ENCODE results near the gene GDA. TPM values are rescaled to one million over a fixed set of nuclear protein-coding genes. Genes with fewer than 3 reads are reported as not detected.

The GDA gene
- total and polyA plus RNA-seq, 9 of the 15 experiments (the other 6 are each of a cell fraction or from before 2014, with no cell fraction given), result 4.5 to 18.0 (median 12.7) TPM

DNA sequence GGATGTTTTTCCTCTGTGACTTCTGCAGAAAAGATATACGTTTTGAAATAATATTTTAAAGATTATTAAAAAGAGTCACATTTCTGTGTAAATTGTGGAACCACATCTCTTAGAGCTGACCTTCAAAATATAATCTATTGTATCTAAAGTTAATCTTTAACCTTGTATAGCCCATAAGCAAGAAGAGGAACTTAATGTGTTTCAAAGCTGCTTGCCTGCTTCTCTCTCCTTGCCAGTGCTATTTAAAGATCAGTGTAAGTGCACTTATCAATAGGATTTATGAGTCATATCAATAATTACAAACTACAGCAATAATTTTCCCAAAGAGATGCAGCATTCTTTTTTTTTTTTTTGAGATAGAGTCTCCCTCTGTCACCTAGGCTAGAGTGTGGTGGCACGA, 29.4 kb upstream of the GDA start:
- no peak overlapping the region for H3K9ac ChIP-seq (ENCODE audit: insufficient read depth in 1 of 2, low read depth in 2 of 2, low read length in 2 of 2)
- no peak for FAIRE-seq

More for the DNA sequence above, 29.4 kb upstream of the GDA start:
- H4K20me1 ChIP-seq (replicated peaks; ENCODE audit: control insufficient read depth, insufficient read depth, low read length), result no peaks in the 10 kb centered on the region
- H2AFZ ChIP-seq (ENCODE audit: low read depth, low read length), result no peak overlapping the region
- TF ChIP-seq, protein P1, sequence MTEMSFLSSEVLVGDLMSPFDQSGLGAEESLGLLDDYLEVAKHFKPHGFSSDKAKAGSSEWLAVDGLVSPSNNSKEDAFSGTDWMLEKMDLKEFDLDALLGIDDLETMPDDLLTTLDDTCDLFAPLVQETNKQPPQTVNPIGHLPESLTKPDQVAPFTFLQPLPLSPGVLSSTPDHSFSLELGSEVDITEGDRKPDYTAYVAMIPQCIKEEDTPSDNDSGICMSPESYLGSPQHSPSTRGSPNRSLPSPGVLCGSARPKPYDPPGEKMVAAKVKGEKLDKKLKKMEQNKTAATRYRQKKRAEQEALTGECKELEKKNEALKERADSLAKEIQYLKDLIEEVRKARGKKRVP (CRISPR knock-in tag; IDR thresholded peaks at IDR 0.05), result no peak
- TF ChIP-seq ZSCAN32 (CRISPR knock-in tag; IDR thresholded peaks at IDR 0.05) (no peak), PPARD (CRISPR knock-in tag; IDR thresholded peaks at IDR 0.05) (no peak), ZNF699 (CRISPR knock-in tag; IDR thresholded peaks at IDR 0.05; ENCODE audit: insufficient replicate concordance) (no peak), SRSF3 (IDR thresholded peaks at IDR 0.05; ENCODE audit: insufficient read depth, low read length) (no peak), BMI1 (IDR thresholded peaks at IDR 0.05; ENCODE audit: low read length) (no peak), BDP1 (IDR thresholded peaks at IDR 0.05; ENCODE audit: insufficient read depth, insufficient read length) (no peak), ZNF75A (CRISPR knock-in tag; IDR thresholded peaks at IDR 0.05) (no peak)
- TF ChIP-seq, protein P2, sequence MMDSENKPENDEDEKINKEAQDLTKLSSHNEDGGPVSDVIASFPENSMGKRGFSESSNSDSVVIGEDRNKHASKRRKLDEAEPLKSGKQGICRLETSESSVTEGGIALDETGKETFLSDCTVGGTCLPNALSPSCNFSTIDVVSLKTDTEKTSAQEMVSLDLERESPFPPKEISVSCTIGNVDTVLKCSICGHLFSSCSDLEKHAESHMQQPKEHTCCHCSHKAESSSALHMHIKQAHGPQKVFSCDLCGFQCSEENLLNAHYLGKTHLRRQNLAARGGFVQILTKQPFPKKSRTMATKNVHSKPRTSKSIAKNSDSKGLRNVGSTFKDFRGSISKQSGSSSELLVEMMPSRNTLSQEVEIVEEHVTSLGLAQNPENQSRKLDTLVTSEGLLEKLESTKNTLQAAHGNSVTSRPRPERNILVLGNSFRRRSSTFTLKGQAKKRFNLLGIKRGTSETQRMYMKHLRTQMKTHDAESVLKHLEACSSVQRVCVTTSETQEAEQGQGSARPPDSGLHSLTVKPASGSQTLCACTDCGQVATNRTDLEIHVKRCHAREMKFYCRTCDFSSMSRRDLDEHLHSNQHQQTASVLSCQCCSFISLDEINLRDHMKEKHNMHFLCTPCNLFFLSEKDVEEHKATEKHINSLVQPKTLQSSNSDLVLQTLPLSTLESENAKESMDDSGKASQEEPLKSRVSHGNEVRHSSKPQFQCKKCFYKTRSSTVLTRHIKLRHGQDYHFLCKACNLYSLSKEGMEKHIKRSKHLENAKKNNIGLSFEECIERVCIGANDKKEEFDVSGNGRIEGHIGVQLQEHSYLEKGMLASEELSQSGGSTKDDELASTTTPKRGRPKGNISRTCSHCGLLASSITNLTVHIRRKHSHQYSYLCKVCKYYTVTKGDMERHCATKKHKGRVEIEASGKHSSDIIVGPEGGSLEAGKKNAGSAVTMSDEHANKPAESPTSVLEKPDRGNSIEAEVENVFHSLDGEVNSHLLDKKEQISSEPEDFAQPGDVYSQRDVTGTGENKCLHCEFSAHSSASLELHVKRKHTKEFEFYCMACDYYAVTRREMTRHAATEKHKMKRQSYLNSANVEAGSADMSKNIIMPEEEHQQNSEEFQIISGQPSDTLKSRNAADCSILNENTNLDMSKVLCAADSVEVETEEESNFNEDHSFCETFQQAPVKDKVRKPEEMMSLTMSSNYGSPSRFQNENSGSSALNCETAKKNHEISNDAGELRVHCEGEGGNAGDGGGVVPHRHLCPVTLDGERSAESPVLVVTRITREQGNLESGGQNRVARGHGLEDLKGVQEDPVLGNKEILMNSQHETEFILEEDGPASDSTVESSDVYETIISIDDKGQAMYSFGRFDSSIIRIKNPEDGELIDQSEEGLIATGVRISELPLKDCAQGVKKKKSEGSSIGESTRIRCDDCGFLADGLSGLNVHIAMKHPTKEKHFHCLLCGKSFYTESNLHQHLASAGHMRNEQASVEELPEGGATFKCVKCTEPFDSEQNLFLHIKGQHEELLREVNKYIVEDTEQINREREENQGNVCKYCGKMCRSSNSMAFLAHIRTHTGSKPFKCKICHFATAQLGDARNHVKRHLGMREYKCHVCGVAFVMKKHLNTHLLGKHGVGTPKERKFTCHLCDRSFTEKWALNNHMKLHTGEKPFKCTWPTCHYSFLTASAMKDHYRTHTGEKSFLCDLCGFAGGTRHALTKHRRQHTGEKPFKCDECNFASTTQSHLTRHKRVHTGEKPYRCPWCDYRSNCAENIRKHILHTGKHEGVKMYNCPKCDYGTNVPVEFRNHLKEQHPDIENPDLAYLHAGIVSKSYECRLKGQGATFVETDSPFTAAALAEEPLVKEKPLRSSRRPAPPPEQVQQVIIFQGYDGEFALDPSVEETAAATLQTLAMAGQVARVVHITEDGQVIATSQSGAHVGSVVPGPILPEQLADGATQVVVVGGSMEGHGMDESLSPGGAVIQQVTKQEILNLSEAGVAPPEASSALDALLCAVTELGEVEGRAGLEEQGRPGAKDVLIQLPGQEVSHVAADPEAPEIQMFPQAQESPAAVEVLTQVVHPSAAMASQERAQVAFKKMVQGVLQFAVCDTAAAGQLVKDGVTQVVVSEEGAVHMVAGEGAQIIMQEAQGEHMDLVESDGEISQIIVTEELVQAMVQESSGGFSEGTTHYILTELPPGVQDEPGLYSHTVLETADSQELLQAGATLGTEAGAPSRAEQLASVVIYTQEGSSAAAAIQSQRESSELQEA (IDR thresholded peaks at IDR 0.05; ENCODE audit: low read depth), result no peak
- TF ChIP-seq, protein P3, sequence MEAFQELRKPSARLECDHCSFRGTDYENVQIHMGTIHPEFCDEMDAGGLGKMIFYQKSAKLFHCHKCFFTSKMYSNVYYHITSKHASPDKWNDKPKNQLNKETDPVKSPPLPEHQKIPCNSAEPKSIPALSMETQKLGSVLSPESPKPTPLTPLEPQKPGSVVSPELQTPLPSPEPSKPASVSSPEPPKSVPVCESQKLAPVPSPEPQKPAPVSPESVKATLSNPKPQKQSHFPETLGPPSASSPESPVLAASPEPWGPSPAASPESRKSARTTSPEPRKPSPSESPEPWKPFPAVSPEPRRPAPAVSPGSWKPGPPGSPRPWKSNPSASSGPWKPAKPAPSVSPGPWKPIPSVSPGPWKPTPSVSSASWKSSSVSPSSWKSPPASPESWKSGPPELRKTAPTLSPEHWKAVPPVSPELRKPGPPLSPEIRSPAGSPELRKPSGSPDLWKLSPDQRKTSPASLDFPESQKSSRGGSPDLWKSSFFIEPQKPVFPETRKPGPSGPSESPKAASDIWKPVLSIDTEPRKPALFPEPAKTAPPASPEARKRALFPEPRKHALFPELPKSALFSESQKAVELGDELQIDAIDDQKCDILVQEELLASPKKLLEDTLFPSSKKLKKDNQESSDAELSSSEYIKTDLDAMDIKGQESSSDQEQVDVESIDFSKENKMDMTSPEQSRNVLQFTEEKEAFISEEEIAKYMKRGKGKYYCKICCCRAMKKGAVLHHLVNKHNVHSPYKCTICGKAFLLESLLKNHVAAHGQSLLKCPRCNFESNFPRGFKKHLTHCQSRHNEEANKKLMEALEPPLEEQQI (IDR thresholded peaks at IDR 0.05), result no peak
- peaks cover 25% of the 10 kb centered on the region for H3K79me2 ChIP-seq (ENCODE audit: control insufficient read depth, insufficient read depth, low read length)
- H3K9me3 ChIP-seq (replicated peaks; ENCODE audit: control insufficient read depth, insufficient read depth, low read depth, low read length), result no peaks in the 10 kb centered on the region
- no TSS peak for BruUV-seq (replicated peaks)
- peaks cover 10% of the 10 kb centered on the region for H3K36me3 ChIP-seq (ENCODE audit: control insufficient read depth, insufficient read depth, low read length)
- H3K9me1 ChIP-seq (ENCODE audit: control insufficient read depth, insufficient read depth, low read length), result no peaks in the 10 kb centered on the region
- no peaks in the 10 kb centered on the region for H3K27me3 ChIP-seq (ENCODE audit: control insufficient read depth in 2 of 2, insufficient read depth in 2 of 2, low read length in 2 of 2)
- ChIA-PET POLR2A (no interaction called here), CTCF (ENCODE audit: low intra/inter-chr PET ratio) (no interaction called here)
- DNase-seq (ENCODE audit: extremely low read depth in 1 of 4, low spot score in 3 of 4) (no peak), ATAC-seq (no peak)
- in situ Hi-C loops (cut with MboI), result no loop called here
- WGBS (ENCODE audit: insufficient coverage, low coverage, missing lambda C conversion rate), result 32% methylated on average over 1 of the region's 2 CpGs
- no peak overlapping the region for H3K27ac ChIP-seq (ENCODE audit: extremely low read depth, low read depth, low read length)
- intact Hi-C loops (cut with micrococcal nuclease), result no loop called here
- H3K4me1 ChIP-seq (replicated peaks in 1 of 2; ENCODE audit: control insufficient read depth in 2 of 2, insufficient read depth in 2 of 2, low read length in 2 of 2), result peaks cover 0 to 3% of the 10 kb centered on the region in 2 experiments; a peak in 3 of 5 replicates
- no peak overlapping the region for H3K4me3 ChIP-seq
- no peak overlapping the region for H3K4me2 ChIP-seq (ENCODE audit: insufficient read depth, low read length)
